ENCODE data around the gene ZNF282.
"Not testable (repeated sequence)": the region's sequence is repeated elsewhere in the genome, so short reads cannot be mapped to it uniquely, and the experiment has no call there.

The ZNF282 gene

GRCh38 chr7:149220534-149220933, 25.2 kb downstream of the ZNF282 start:
- no peak for DNase-seq (ENCODE audit: low read depth, low spot score)
- in situ Hi-C loops (cut with HindIII; ENCODE audit: low sequenced_read_pairs) = no loop called here
- no peak for TF ChIP-seq CTCF (IDR thresholded peaks at IDR 0.05; ENCODE audit: low read depth, low read length)
- H3K4me3 ChIP-seq (ENCODE audit: low read depth, low read length) = no peak overlapping the region

- DNase-seq (ENCODE audit: low read depth, low spot score) = no peak
- no peak for TF ChIP-seq CTCF (IDR thresholded peaks at IDR 0.05; ENCODE audit: low read depth, low read length)
- H3K4me3 ChIP-seq (ENCODE audit: low read depth, low read length) = no peak overlapping the region
- in situ Hi-C loops (cut with HindIII; ENCODE audit: low sequenced_read_pairs) = no loop called here
Observed at GRCh38 chr7:149223176-149223575, 27.8 kb downstream of the ZNF282 start.

GRCh38 chr7:149223761-149224160, 28.4 kb downstream of the ZNF282 start:
- no peak for DNase-seq (ENCODE audit: low read depth, low spot score)
- in situ Hi-C loops (cut with HindIII; ENCODE audit: low sequenced_read_pairs) = no loop called here
- TF ChIP-seq CTCF (IDR thresholded peaks at IDR 0.05; ENCODE audit: low read depth, low read length) = no peak
- H3K4me3 ChIP-seq (ENCODE audit: low read depth, low read length) = no peak overlapping the region

GRCh38 chr7:149224352-149224751, 29.0 kb downstream of the ZNF282 start:
- TF ChIP-seq CTCF (IDR thresholded peaks at IDR 0.05; ENCODE audit: low read depth, low read length) = no peak
- H3K4me3 ChIP-seq (ENCODE audit: low read depth, low read length) = no peak overlapping the region
- in situ Hi-C loops (cut with HindIII; ENCODE audit: low sequenced_read_pairs) = no loop called here
- no peak for DNase-seq (ENCODE audit: low read depth, low spot score)

GRCh38 chr7:149225106-149225505, 29.8 kb downstream of the ZNF282 start:
- DNase-seq (ENCODE audit: low read depth, low spot score) = no peak
- no peak overlapping the region for H3K4me3 ChIP-seq (ENCODE audit: low read depth, low read length)
- TF ChIP-seq CTCF (IDR thresholded peaks at IDR 0.05; ENCODE audit: low read depth, low read length) = no peak
- in situ Hi-C loops (cut with HindIII; ENCODE audit: low sequenced_read_pairs) = no loop called here

GRCh38 chr7:149225656-149226055, 30.3 kb downstream of the ZNF282 start:
- in situ Hi-C loops (cut with HindIII; ENCODE audit: low sequenced_read_pairs) = no loop called here
- no peak for DNase-seq (ENCODE audit: low read depth, low spot score)
- TF ChIP-seq CTCF (IDR thresholded peaks at IDR 0.05; ENCODE audit: low read depth, low read length) = no peak
- no peak overlapping the region for H3K4me3 ChIP-seq (ENCODE audit: low read depth, low read length)

GRCh38 chr7:149226366-149226765, 31.0 kb downstream of the ZNF282 start:
- in situ Hi-C loops (cut with HindIII; ENCODE audit: low sequenced_read_pairs); DNase-seq (ENCODE audit: low read depth, low spot score); H3K4me3 ChIP-seq (ENCODE audit: low read depth, low read length): not testable (repeated sequence)
